Measurements from ENCODE around the gene ASRGL1.

Gene ASRGL1

DNA sequence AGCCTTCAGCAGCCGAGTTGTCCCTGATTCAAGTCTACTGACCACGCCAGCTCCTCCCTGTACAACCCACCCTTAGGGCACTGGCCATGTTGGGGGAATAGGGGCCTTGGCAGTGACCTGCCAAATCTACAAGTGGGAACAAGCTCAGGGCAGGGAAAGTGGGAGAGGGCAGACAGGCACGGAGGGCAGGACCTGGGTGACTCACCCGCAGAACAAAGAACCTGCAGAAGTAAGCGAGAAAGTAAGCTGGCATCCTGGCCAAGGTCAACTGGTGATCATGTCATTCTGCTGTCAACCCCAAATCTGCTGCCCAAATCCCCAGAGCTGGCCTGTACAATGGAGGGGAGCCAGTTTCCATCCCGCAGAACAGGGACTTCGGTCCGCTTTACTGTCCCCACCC is 73.7 kb downstream of the ASRGL1 start:
- in situ Hi-C loops (cut with HindIII; ENCODE audit: low sequenced_read_pairs), result no loop called here
- H3K4me3 ChIP-seq (ENCODE audit: low read depth, low read length), result no peak overlapping the region
- TF ChIP-seq, protein P1, sequence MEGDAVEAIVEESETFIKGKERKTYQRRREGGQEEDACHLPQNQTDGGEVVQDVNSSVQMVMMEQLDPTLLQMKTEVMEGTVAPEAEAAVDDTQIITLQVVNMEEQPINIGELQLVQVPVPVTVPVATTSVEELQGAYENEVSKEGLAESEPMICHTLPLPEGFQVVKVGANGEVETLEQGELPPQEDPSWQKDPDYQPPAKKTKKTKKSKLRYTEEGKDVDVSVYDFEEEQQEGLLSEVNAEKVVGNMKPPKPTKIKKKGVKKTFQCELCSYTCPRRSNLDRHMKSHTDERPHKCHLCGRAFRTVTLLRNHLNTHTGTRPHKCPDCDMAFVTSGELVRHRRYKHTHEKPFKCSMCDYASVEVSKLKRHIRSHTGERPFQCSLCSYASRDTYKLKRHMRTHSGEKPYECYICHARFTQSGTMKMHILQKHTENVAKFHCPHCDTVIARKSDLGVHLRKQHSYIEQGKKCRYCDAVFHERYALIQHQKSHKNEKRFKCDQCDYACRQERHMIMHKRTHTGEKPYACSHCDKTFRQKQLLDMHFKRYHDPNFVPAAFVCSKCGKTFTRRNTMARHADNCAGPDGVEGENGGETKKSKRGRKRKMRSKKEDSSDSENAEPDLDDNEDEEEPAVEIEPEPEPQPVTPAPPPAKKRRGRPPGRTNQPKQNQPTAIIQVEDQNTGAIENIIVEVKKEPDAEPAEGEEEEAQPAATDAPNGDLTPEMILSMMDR (IDR thresholded peaks at IDR 0.05; ENCODE audit: low read depth, low read length, missing control alignments), result no peak
- no peak for DNase-seq (ENCODE audit: low read depth)

DNA sequence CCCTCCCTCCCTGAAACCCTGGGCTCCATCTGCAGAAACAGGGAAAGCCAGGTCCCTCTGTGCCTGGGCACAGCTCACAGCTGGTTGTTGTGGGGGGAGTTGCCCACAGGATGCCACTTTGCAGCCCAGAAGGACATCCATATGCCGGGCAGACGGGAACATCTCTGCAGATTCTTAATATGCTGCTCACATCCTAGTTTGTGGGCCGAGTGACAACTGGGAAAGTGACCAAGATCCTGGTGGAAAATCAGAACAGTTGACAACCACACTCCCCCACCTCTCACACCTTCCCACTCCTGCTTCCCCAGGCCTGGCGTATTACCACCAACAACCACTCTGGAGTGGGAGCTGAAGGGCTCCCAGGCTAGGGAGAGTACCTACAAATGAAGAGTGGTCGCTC is 74.3 kb downstream of the ASRGL1 start:
- in situ Hi-C loops (cut with HindIII; ENCODE audit: low sequenced_read_pairs), result no loop called here
- DNase-seq (ENCODE audit: low read depth), result no peak
- no peak overlapping the region for H3K4me3 ChIP-seq (ENCODE audit: low read depth, low read length)
- TF ChIP-seq, protein P1 (IDR thresholded peaks at IDR 0.05; ENCODE audit: low read depth, low read length, missing control alignments), result no peak

DNA sequence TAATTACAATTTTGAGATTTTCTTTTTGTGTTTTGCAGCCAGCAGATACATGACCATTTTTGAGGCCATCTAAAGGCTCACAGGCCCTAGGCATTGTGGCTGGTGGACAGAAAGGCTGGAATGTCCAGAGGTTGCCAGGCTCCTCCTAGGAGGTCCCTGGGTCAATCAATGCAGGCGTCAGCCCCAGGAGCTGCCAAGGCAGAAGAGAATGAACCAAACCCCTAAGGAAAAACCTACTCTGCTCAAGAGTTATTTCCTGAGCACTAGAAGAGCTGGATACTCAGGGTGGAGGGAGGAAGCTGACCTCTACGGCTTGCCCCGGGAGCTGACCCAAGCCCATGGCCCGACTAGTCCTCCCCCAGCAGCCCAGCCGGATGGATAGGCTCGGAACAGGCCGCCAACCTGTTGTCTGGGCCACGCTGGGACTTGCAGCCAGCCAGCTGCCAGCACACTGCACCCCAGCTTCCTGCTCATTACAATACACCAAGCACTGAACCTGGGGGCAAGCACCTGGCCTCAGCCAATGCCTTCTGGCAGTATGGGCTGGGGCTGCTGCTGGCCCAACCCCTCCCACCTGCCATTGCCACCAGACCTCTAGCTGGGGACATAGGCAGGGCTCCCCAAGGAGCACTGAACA is 75.9 kb downstream of the ASRGL1 start:
- TF ChIP-seq, protein P1 (IDR thresholded peaks at IDR 0.05; ENCODE audit: low read depth, low read length, missing control alignments), result no peak
- no peak overlapping the region for H3K4me3 ChIP-seq (ENCODE audit: low read depth, low read length)
- no peak for DNase-seq (ENCODE audit: low read depth)
- in situ Hi-C loops (cut with HindIII; ENCODE audit: low sequenced_read_pairs), result no loop called here

DNA sequence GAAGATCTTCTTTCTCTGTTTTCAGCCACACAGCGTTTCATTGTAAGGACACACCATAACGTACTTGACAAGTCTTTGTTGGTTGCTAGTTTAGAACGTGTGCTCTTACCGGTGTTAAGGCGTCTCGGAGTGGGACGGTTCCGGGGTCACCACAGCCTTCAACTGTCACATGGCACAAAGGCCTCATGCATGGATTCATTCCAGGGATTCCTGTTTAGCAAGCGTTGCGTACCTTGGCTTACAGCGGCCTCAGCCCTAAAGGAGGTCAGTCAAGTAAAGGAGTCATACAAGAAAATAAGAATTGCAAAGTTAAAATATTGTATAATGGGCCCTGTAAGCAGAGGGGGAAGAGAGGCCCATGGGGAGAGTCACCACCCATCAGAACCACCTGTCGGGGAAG is 79.3 kb downstream of the ASRGL1 start:
- TF ChIP-seq, protein P1 (IDR thresholded peaks at IDR 0.05; ENCODE audit: low read depth, low read length, missing control alignments), result no peak
- H3K4me3 ChIP-seq (ENCODE audit: low read depth, low read length), result no peak overlapping the region
- in situ Hi-C loops (cut with HindIII; ENCODE audit: low sequenced_read_pairs), result no loop called here
- no peak for DNase-seq (ENCODE audit: low read depth)

DNA sequence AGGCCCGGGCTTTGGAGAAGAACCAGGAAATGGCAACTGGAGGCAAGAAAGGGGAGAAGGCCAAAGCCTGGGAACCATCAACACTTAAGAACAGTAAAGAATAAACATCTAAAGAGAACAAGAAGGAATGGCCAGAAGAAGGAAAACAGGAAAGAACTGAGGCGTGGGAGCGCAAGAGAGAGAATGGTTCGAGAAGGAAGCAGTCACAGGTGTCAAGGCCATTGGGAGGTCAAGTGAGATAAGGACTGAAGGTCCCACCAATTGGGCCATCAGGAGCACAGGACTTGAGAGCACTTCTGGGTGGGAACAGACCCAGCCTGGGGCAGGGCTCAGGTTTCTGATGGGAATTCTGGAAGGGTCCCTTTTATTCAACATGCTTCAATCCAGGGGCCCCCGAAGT is 80.9 kb downstream of the ASRGL1 start:
- in situ Hi-C loops (cut with HindIII; ENCODE audit: low sequenced_read_pairs), result no loop called here

DNA sequence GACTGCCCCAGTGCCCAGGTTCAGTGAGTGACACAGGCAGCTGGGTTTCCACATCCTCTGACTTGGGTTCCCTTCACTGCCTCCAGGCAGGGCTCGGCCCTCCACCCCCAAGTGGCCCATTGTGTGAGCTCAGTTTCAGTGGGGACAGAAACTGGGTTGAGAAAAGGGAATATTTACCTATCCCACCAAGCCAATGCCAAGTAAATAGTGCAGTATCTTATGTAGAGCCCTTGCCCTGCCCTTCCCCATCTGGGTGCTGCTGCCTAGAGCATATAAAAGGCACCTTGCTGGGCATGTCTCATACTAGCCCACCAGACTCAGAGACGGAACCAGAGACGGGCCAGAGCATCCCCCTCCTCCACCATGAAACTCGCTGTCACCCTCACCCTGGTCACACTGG is 81.5 kb downstream of the ASRGL1 start, which contains the start of gene SCGB1A1:
SCGB1A1 (plus strand) TSS at position 301 of the 400 bp plus-strand sequence; CDS start at position 364, 63 bp downstream.
- H3K4me3 ChIP-seq (ENCODE audit: low read depth, low read length), result no peak within 1 kb of the TSS
- in situ Hi-C loops (cut with HindIII; ENCODE audit: low sequenced_read_pairs), result no loop called here
- no peak for DNase-seq (ENCODE audit: low read depth)
- TF ChIP-seq, protein P1 (IDR thresholded peaks at IDR 0.05; ENCODE audit: low read depth, low read length, missing control alignments), result no peak

More for the DNA sequence above, 80.9 kb downstream of the ASRGL1 start:
- DNase-seq (ENCODE audit: low read depth), result no peak
- TF ChIP-seq, protein P1 (IDR thresholded peaks at IDR 0.05; ENCODE audit: low read depth, low read length, missing control alignments), result no peak
- H3K4me3 ChIP-seq (ENCODE audit: low read depth, low read length), result no peak overlapping the region
